IPS-18a (cell line): ENCODE measurements around the gene CNKSR3.

Source experiments
- H3K27ac ChIP-seq: one replicate; pipeline ENCODE4 v1.5.1; 2013; ENCODE audit warnings: low read length
- H3K27me3 ChIP-seq: one replicate; pipeline ENCODE4 v1.6.1; 2013; ENCODE audit warnings: mild to moderate bottlenecking, low read length; ENCODE audit not compliant: control insufficient read depth, insufficient read depth
- H3K36me3 ChIP-seq: one replicate; pipeline ENCODE4 v1.6.1; 2013; ENCODE audit warnings: low read depth, low read length; ENCODE audit not compliant: control insufficient read depth
- H3K4me1 ChIP-seq: one replicate; pipeline ENCODE4 v1.6.1; 2013; ENCODE audit warnings: low read depth, low read length; ENCODE audit not compliant: control insufficient read depth
- H3K4me3 ChIP-seq: one replicate; pipeline ENCODE4 v1.5.1; 2013; ENCODE audit warnings: low read length
- H3K9ac ChIP-seq: one replicate; pipeline ENCODE4 v1.6.1; 2013; ENCODE audit warnings: mild to moderate bottlenecking, low read length, moderate library complexity
- H3K9me3 ChIP-seq: one replicate; pipeline ENCODE4 v1.6.1; 2013; ENCODE audit warnings: low read depth, low read length; ENCODE audit not compliant: control insufficient read depth

The CNKSR3 gene

DNA sequence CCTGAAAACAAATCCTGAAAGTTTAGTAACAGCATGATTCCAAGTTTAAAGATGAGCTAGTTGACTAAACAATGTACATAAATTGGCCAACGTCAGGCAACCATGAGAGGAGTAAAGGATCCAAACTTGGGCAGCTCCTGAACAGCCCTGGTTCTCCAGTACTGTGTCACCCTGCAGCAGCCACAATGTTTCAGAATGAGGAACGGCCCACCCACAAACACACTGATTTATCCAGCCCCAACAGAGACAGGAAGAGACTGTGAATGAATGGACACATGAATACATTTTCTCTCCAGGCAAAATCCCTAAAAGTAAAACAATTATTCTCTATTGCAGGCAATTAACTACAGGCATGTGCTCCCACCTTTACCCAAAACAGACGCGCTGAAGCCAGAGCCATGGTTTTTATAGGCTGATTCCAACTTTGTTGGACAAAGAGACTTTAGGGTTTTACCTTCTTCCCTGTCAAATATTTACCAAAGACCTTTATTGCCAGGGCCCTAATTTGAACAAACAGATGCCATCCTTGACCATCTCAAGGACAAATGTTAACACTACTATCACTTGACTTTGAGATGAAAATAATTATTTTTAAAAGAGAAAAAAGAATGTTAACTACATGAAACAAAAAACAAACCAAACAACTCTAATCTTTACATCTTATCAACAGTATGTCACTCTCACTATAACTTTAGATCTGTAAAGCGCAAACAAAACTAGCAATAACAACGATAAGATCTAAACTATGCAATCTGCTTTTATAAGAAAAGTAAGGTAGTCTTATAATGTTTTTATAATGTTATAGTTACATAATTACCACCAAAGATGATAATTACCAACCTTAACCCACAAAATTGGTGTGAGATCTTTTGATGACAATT lies 22.9 kb downstream of the CNKSR3 start:
- no peaks in the 10 kb centered on the region for H3K4me1 ChIP-seq
- no peaks in the 10 kb centered on the region for H3K36me3 ChIP-seq
- no peak overlapping the region for H3K27ac ChIP-seq
- H3K9ac ChIP-seq: no peak overlapping the region
- H3K4me3 ChIP-seq: no peak overlapping the region
- no peaks in the 10 kb centered on the region for H3K27me3 ChIP-seq
- H3K9me3 ChIP-seq: no peaks in the 10 kb centered on the region

DNA sequence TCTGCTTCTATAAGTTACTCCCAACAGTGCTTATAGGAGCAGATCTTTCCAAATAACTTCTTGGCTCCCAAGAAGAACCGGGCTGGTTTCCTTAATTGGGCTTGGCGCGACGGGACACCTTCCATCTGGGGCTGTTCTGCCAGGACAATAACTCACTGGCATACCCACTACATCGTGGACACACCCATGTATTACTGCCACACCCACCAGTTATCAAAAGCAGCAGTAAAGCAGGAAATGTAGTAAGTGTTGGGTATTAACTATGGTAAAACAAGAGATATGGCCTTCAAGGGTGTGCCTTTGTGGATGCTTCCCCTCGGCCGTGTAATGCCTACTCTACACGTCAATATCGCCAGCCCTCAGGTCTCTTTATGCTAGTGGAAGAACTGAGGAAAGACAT lies 24.7 kb downstream of the CNKSR3 start:
- H3K27ac ChIP-seq: no peak overlapping the region
- H3K4me1 ChIP-seq: no peaks in the 10 kb centered on the region
- no peak overlapping the region for H3K4me3 ChIP-seq
- H3K36me3 ChIP-seq: no peaks in the 10 kb centered on the region
- no peaks in the 10 kb centered on the region for H3K27me3 ChIP-seq
- no peaks in the 10 kb centered on the region for H3K9me3 ChIP-seq
- H3K9ac ChIP-seq: no peak overlapping the region

DNA sequence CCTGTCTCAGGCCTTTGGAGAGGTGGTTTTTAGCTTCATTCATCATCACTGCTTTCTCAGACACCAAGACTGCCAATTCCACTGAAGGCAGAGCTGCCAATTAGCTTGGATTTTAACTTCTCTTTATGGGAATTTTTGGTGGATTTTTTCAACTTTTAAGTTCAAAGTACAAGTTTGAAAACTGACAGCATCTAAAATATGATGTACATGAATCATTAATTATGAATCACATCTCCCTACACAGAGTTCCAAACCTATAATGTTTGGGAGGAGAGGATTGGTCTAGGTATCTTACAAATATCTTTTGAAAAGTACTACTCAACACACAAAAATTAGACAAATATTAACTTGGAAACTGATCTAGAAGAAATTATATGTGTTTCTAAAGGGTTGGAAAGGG lies 25.5 kb downstream of the CNKSR3 start:
- no peaks in the 10 kb centered on the region for H3K4me1 ChIP-seq
- H3K9me3 ChIP-seq: no peaks in the 10 kb centered on the region
- H3K27me3 ChIP-seq: no peaks in the 10 kb centered on the region
- H3K4me3 ChIP-seq: no peak overlapping the region
- no peak overlapping the region for H3K9ac ChIP-seq
- H3K36me3 ChIP-seq: no peaks in the 10 kb centered on the region
- no peak overlapping the region for H3K27ac ChIP-seq

DNA sequence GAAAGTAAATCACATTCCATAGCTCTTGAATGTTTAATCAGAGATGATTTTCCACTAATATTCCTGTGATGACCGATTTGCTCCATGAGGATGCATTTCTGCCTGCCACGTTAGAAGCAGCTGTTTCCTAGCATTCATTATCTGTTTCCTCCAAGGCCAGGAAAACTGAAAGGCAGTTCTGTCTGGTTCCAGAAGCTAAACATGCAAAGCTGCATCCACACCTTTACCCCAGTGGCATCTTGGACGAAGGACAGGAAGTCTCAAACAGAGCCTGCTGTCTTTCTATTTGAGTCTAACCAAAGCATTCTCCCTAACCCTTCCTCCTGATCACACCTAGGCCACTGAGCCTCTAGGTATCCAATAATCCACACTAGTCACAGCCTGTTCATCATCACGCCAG lies 27.6 kb downstream of the CNKSR3 start:
- Histone ChIP-seq H3K4me1 (no peaks in the 10 kb centered on the region), H3K9ac (no peak overlapping the region), H3K27ac (no peak overlapping the region), H3K27me3 (no peaks in the 10 kb centered on the region), H3K4me3 (no peak overlapping the region), H3K36me3 (no peaks in the 10 kb centered on the region), H3K9me3 (no peaks in the 10 kb centered on the region)

DNA sequence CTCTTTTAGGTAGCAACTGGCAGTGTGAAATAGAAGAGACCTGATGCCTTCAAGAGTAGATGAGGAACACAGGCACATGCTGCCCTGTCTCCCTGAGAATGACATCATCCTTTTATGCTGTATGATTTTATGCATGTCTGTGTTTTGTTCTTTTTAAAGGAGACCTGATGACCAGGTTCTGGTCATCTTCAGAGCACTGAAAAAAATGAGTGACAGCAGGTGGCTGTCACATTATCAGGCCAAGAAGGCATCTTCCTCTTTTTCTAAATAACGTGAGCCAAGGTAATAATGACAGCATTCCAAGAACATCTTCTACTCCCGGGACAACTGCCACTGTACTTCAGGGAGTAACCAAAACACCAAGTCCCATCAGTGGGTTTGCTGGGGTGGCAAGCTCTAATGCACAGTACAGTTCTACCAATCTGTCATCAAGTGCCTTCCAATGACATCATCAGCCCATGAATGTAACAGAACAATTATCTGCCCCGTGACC lies 28.9 kb downstream of the CNKSR3 start:
- no peak overlapping the region for H3K27ac ChIP-seq
- no peak overlapping the region for H3K4me3 ChIP-seq
- H3K36me3 ChIP-seq: no peaks in the 10 kb centered on the region
- no peaks in the 10 kb centered on the region for H3K9me3 ChIP-seq
- H3K9ac ChIP-seq: no peak overlapping the region
- no peaks in the 10 kb centered on the region for H3K27me3 ChIP-seq
- no peaks in the 10 kb centered on the region for H3K4me1 ChIP-seq

DNA sequence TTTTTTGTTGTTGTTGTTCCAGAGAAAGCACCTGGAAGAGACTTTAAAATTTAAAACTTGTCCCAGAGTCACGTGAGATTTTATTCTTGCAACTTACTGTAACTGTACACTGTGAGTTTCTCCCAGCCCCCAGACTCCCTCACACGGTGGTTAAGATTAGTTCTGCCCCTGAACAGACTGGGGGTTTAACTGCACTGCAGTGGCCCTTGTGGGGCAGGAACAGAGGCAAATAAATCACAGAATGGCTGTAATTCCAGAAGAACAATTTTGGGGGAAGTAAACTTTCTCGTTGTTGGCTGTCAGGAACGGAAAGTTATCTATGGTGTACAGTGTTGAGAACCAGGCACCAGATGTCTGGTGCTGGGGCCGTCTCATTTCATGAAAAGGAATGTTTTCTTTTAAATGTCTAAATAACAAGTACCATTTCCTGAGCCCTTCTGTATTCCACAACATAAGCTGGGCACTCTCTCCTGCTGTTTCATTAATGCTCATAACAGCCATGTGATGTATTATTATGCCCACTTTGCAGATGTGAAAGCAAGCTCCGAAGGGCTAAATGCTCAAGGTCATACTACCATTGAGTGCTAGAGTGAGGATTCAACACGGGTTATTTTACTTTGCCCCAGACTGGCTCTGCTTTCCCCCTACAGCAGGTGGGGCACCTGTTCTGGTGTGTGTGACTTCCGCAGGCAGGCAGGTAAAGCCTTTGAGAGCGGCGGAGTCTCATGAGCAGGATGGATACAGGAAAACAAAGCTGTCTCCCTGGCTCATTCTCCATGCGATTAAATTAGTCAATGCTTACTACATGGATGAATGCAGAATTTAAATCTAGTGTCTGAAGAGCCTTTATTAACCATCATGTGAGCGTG lies 30.5 kb downstream of the CNKSR3 start:
- Histone ChIP-seq H3K27ac (no peak overlapping the region), H3K4me1 (no peaks in the 10 kb centered on the region), H3K36me3 (no peaks in the 10 kb centered on the region), H3K9me3 (no peaks in the 10 kb centered on the region), H3K9ac (no peak overlapping the region), H3K4me3 (no peak overlapping the region), H3K27me3 (no peaks in the 10 kb centered on the region)

DNA sequence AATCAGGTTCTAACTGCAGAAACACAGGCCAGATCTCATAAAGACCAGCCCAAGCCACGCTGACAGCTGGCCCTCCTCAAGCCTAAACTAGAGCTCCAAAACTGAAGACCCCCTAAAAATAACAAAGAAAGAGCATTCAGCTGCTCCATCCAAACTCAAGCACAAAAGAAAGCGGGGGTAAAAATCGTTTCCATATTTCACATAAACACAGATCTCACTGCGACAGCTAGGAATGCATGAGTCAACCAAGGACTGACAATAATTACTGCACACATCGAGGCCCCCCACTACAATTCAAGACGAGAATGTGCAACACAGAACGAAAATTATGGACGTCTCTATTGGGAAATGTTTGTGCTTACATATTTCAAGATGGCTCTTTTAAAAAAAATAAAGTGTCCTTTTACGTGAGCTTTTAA lies 31.1 kb downstream of the CNKSR3 start:
- Histone ChIP-seq H3K9me3 (no peaks in the 10 kb centered on the region), H3K4me1 (no peaks in the 10 kb centered on the region), H3K27me3 (no peaks in the 10 kb centered on the region), H3K9ac (no peak overlapping the region), H3K27ac (no peak overlapping the region), H3K4me3 (no peak overlapping the region), H3K36me3 (no peaks in the 10 kb centered on the region)

DNA sequence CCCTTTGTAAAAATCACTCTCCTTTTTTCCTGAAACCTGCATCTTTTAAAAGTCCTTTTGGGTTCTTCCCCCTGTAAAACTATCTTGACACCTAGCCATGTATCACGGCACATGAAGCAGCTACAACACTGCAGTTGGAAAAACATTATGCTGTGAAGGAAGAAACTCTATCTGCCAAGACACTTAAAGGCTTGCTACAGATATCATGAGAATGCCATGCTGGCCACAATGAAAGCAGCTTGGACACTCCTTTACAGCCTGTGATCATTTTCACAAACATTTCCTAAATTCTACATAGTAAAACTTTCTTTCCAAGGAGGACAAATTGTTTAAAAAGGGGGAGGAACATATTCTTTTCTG lies 31.8 kb downstream of the CNKSR3 start:
- Histone ChIP-seq H3K9ac (no peak overlapping the region), H3K27me3 (no peaks in the 10 kb centered on the region), H3K27ac (no peak overlapping the region), H3K4me1 (no peaks in the 10 kb centered on the region), H3K36me3 (no peaks in the 10 kb centered on the region), H3K9me3 (no peaks in the 10 kb centered on the region), H3K4me3 (no peak overlapping the region)

DNA sequence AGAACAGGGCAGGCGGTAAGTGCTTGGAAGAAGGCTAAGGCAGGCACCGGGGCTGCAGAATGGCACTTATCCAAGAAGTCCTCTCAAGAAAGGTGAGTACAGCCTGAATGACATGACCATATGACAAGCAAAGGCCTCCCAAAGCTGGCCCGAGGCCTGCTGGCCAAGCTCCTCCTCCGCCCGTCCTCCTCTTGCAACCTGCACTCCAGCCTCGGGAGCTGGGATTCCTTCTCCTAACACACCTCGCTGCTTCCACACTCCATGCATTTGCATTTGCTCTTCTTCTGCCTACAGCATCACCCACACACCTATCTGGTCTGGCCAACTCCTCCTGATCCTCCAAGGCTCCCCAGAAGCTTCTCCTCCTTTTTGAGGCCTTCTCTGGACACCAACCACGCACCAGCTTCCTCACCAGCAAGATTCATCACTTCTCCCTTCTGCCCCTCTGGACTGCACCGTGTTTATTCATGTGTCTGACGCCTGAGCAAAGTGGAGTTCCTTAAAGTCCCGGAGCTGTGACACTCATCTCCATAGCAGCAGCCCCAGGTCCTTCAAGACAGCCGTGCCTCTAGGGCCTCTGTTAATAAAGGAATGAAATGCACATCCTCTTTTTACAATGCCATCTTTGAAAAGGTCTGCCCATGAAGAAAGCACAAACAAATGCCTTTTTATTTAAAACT lies 32.3 kb downstream of the CNKSR3 start:
- H3K4me3 ChIP-seq: no peak overlapping the region
- no peaks in the 10 kb centered on the region for H3K27me3 ChIP-seq
- no peak overlapping the region for H3K27ac ChIP-seq
- no peaks in the 10 kb centered on the region for H3K36me3 ChIP-seq
- H3K9ac ChIP-seq: no peak overlapping the region
- H3K4me1 ChIP-seq: no peaks in the 10 kb centered on the region
- no peaks in the 10 kb centered on the region for H3K9me3 ChIP-seq

DNA sequence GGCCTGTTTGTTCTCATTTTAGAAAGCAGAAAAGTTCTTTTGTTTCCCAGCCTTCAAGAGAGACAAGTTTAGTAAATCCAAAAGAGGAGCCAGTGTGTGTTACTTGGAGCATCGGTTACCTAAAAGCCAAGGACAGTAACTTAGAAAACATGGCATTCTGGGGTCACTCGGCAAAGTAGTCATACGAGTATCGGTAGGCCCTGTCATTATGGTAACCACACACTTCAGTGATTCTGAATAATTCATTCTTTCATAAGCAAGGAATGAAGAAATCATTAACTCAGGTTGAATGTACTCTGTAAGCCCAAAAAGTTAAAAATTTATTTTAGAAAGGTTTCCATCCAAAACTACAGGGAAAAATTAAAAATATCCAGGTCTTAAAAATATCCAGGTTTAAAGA lies 34.0 kb downstream of the CNKSR3 start:
- Histone ChIP-seq H3K9ac (no peak overlapping the region), H3K27ac (no peak overlapping the region), H3K9me3 (no peaks in the 10 kb centered on the region), H3K27me3 (no peaks in the 10 kb centered on the region), H3K4me1 (no peaks in the 10 kb centered on the region), H3K36me3 (no peaks in the 10 kb centered on the region), H3K4me3 (no peak overlapping the region)

DNA sequence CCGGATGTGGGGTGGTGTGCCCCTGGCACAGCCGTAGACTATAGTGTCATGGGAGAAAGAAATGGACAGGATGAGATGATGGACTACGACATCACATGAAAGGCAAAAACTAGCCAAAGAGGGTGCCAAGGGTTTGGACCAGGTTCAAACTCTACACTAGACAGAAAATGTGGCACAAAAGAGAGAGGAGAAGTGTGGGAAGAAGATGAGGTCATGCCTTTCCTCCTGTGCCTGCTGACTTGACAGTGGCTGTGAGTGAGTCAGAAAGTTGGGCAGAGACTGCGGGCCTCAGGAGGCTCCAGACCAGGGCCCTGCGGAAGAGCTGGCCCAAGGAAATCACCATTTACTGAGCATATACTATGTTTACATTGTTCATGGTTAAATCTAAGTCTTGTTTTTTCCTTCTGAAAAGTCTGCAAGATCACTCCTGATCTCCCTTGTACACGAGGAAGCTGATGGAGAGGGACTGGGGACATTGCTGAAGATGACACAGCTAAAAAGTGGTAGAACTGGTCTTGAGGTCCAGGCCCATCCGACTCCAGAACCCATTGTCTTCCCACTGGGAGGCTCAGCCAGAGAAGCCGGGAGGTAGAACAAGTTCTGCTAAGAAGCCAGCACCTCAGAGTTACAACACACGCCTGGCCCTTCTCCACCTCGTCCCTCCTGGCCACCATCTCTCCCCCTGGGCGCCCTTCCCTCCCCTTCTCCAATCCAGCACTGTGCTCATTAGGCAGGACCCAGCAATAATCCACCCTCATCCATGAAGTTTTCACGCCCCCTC lies 35.6 kb downstream of the CNKSR3 start:
- Histone ChIP-seq H3K27ac (no peak overlapping the region), H3K9ac (no peak overlapping the region), H3K9me3 (peaks cover 7% of the 10 kb centered on the region), H3K27me3 (no peaks in the 10 kb centered on the region), H3K4me3 (no peak overlapping the region), H3K4me1 (no peaks in the 10 kb centered on the region), H3K36me3 (no peaks in the 10 kb centered on the region)
